ENCODE results near the gene MED20.

MED20 gene

DNA sequence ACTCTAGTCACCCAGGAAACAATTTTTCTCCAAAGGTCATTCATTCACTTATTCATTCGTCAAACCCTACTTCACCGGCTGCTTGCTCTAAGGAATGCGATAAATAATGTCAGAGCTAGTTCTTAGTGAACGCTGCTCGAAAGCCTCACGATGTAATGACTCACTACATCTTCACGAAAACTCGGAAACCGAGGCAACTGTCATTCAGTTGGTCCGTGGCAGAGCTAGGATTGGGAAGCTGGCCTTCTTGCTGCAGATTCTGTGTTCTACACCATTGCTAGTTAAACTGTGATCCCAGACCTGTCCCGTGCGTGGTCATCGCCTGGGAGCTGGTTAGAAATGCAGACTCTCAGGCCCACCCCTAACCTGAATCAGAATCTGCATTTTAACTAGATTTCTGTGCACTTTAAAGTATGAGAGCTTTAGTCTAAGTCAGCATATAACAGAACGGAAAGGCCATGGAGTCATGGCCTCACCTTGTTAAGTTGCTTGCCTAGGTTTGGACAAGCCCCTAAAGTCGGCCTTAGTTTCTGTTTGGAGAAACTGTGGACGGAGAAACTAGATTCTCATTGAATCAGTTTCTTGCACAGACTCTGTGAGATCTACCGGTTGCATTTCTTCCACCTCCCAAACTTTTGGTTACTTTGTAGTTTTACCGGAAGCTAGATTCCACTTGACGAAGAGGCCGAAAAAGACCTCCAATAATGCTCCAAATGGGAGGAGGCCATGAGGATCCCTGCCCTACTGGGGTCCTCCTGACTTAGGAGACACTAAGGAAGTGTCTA lies 21.3 kb upstream of the MED20 start:
- peak overlapping the region; percentile 82 to 92 (median 90) for H3K4me3 Mint-ChIP-seq
- peak overlapping the region; percentile 80 to 91 (median 87) for H3K27ac Mint-ChIP-seq
- TF ChIP-seq, protein P1, sequence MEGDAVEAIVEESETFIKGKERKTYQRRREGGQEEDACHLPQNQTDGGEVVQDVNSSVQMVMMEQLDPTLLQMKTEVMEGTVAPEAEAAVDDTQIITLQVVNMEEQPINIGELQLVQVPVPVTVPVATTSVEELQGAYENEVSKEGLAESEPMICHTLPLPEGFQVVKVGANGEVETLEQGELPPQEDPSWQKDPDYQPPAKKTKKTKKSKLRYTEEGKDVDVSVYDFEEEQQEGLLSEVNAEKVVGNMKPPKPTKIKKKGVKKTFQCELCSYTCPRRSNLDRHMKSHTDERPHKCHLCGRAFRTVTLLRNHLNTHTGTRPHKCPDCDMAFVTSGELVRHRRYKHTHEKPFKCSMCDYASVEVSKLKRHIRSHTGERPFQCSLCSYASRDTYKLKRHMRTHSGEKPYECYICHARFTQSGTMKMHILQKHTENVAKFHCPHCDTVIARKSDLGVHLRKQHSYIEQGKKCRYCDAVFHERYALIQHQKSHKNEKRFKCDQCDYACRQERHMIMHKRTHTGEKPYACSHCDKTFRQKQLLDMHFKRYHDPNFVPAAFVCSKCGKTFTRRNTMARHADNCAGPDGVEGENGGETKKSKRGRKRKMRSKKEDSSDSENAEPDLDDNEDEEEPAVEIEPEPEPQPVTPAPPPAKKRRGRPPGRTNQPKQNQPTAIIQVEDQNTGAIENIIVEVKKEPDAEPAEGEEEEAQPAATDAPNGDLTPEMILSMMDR (IDR thresholded peaks at IDR 0.05; ENCODE audit: unreplicated experiment in 3 of 3): no peak
- H3K27me3 Mint-ChIP-seq (ENCODE audit: low read depth): no peaks in the 10 kb centered on the region
- H3K4me1 Mint-ChIP-seq: peaks cover 38% of the 10 kb centered on the region
- H3K36me3 Mint-ChIP-seq (ENCODE audit: low read depth): no peaks in the 10 kb centered on the region
- H3K9me3 Mint-ChIP-seq: no peaks in the 10 kb centered on the region

DNA sequence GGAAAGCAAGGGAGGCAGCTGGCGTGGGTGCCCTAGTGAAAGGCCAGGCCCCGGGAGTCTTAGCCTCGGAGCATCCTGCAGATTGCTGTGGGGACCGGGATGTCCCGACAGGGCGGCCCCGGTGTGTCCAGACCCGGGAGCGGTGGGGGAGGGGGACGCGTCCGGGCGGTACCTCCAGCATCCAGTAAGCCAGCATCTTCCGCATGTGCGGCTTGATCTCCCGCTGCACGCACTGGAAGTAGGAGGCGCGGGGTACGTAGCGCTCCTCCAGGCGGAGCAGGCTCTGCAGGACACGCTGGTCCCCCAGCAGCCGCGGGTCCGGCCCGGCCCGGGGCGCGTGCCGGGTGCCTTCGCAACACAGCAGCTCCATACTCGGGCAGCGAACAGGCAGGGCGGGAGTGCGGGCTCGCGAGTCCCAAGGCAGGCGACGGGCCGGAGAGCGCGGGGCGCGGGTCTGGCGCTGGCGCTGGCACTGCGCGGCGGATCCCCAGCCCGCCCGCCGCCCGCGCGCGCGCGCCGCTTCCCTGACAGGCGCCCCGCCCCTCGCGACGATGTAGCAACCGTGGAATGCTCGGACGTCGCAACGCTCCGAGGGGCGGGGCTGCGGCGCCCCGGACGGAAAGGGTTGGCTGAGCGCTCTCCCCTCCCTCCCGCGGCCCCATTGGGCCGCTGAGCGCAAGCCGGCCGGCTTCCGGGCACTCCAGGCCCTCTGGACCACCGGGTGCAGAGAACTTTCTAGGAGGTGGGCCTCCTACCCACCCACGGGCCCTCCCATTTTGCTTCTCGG lies 20.5 kb upstream of the MED20 start, which contains the start of gene CCND3:
Gene CCND3 (minus strand): TSS at position 529 of the 787 bp plus-strand sequence. CDS start 159 bp downstream, at position 370.
- peak within 1 kb of the TSS; percentile 91 to 100 (median 99) for H3K27ac Mint-ChIP-seq
- no peaks in the 10 kb centered on the region for H3K9me3 Mint-ChIP-seq
- TF ChIP-seq, protein P1 (IDR thresholded peaks at IDR 0.05; ENCODE audit: unreplicated experiment in 3 of 3): no peak
- peaks cover 44% of the 10 kb centered on the region for H3K4me1 Mint-ChIP-seq
- H3K4me3 Mint-ChIP-seq: peak within 1 kb of the TSS; percentile 90 to 95 (median 93)
- peaks cover 2% of the 10 kb centered on the region for H3K36me3 Mint-ChIP-seq (ENCODE audit: low read depth)
- no peaks in the 10 kb centered on the region for H3K27me3 Mint-ChIP-seq (ENCODE audit: low read depth)

DNA sequence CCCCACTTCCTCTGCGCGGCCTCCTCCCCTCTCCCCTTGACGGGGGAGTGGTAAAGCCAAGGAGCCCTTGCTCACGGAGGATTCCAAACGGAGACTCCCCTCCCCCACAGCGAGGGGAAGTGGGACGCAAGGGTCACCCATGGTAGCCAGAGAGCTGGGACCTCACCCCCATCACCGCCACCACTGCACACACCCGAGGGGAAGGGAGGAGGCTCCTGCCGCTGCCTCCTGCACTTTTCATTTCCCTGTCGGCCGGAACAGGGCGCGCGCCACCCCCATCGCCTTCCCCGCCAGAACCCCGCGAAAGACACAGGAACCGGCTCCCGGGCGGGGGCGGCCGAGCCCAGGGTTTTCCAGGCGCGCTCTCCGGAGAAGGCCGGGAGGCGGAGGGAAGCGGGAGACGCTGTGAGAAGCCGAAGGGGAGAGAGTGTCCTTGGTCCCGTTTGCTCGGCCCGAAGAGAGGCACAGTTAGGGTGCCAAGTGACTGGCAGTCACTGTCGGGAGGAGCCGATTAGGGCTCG lies 19.9 kb upstream of the MED20 start:
- Mint-ChIP-seq H3K27ac (peak overlapping the region; percentile 91 to 100 (median 99)), H3K27me3 (ENCODE audit: low read depth) (no peaks in the 10 kb centered on the region), H3K4me1 (peaks cover 50% of the 10 kb centered on the region), H3K4me3 (peak overlapping the region; percentile 90 to 95 (median 93)), H3K36me3 (ENCODE audit: low read depth) (peaks cover 7% of the 10 kb centered on the region), H3K9me3 (no peaks in the 10 kb centered on the region)
- TF ChIP-seq, protein P1 (IDR thresholded peaks at IDR 0.05; ENCODE audit: unreplicated experiment in 3 of 3): no peak

DNA sequence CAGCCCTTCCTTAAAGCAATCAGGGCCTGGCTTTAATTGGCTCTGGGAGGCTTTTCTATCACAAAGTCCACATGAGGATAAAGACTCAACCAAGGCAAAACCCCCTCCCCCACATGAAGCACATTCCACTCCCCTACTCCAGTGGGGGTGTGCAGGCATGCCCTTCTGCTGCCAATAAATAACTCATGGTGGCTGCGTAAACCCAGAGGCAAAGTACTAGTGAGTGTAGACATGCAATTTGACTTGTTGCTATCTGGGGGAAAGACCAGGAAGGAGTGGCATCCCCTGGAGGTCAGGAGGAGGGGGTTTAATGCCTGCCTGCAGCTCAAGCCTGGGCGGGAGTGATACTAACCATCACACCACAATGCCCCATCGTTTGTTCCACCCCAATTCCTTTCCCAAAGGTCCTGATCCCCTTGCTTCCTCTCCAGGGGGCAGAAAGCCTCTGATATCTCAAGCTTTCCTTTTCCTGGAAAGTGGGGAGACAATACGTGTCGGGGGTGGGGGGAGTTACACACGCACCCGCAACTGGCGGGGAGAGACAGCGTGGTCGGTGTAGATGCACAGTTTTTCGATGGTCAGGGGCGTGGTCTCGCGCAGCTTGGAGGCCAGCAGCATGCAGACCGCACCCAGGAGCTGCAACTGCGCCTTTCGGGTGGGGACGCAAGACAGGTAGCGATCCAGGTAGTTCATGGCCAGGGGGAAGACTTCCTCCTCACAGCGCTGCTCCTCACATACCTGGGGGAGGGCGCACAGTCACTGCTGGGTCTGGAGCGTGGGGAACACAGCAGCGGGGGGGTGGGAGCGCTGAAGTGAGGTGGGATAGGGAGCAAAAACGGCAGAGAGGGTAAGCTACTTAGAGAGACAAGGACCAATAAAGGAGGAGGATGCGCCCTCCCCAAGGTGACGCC lies 19.2 kb upstream of the MED20 start:
- H3K4me1 Mint-ChIP-seq: peaks cover 53% of the 10 kb centered on the region
- peak overlapping the region; percentile 90 to 95 (median 93) for H3K4me3 Mint-ChIP-seq
- TF ChIP-seq, protein P1 (IDR thresholded peaks at IDR 0.05; ENCODE audit: unreplicated experiment in 3 of 3): no peak
- H3K36me3 Mint-ChIP-seq (ENCODE audit: low read depth): peaks cover 7% of the 10 kb centered on the region
- no peaks in the 10 kb centered on the region for H3K9me3 Mint-ChIP-seq
- H3K27me3 Mint-ChIP-seq (ENCODE audit: low read depth): no peaks in the 10 kb centered on the region
- H3K27ac Mint-ChIP-seq: peak overlapping the region; percentile 91 to 100 (median 99)

DNA sequence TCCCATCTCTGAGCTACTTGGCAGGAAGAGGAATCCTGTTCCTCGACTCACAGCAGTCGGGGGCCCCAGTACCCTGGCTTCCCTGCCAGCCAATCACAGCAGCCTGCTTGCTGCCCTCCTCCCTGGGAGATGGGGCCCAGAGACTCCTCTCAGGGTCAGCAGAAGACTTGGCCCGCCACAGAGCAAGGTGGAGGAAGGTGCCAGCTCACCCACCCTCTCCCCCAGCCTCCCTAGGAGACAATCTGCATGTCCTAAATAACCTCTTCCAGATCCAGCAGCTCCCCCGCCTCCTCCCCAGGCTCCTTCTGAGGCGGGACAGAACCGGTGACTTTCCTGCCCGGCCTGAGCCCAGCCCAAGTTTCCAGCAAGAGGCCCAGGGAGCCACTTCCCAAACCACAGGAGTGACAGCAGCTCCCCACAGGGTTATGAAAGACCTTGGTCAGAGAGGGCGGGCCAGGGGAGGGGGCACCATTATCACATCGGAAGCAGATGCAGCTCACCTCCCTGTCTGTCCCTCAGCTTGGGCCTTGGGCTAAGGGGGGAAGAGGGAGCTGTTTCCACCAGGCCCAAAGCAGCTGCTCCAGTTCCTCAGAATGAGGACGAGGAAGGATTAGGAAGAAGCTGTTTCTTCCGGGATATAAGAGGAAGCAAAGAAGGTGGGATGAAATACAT lies 18.4 kb upstream of the MED20 start:
- Mint-ChIP-seq H3K27me3 (ENCODE audit: low read depth) (no peaks in the 10 kb centered on the region), H3K27ac (peak overlapping the region; percentile 91 to 100 (median 99)), H3K36me3 (ENCODE audit: low read depth) (peaks cover 13% of the 10 kb centered on the region), H3K9me3 (no peaks in the 10 kb centered on the region), H3K4me1 (peaks cover 61% of the 10 kb centered on the region), H3K4me3 (peak overlapping the region; percentile 90 to 95 (median 93))
- TF ChIP-seq, protein P1 (IDR thresholded peaks at IDR 0.05; ENCODE audit: unreplicated experiment in 3 of 3): no peak
